Endodermal cell (in vitro differentiated cells): ENCODE data around the gene CFAP54. TPM values are rescaled to one million over a fixed set of nuclear protein-coding genes. Genes with fewer than 3 reads are reported as not detected.

Source experiments
- DNase-seq: peaks from one replicate; pipeline ENCODE4 v3.0.0-alpha.2; 2017
- H3K27ac ChIP-seq: 2 replicates; pipeline ENCODE4 v1.5.1; 2013; ENCODE audit warnings: mild to moderate bottlenecking, low read depth, low read length, moderate library complexity
- H3K27me3 ChIP-seq: 2 replicates; pipeline ENCODE4 v1.6.1; 2013; ENCODE audit warnings: mild to moderate bottlenecking, low read length, moderate library complexity; ENCODE audit not compliant: insufficient read depth, control insufficient read depth, poor library complexity, severe bottlenecking
- H3K36me3 ChIP-seq: 2 replicates; pipeline ENCODE4 v1.7.0; 2013; ENCODE audit warnings: mild to moderate bottlenecking, low read length, moderate library complexity; ENCODE audit not compliant: control insufficient read depth, insufficient read depth
- H3K4me1 ChIP-seq: one replicate; pipeline ENCODE4 v1.7.0; 2013; ENCODE audit warnings: low read length; ENCODE audit not compliant: control insufficient read depth, insufficient read depth
- H3K4me3 ChIP-seq: 2 replicates; pipeline ENCODE4 v1.5.1; 2013; ENCODE audit warnings: mild to moderate bottlenecking, low read length, moderate library complexity
- H3K9ac ChIP-seq: 2 replicates; pipeline ENCODE4 v1.6.1; 2013; ENCODE audit warnings: mild to moderate bottlenecking, low read length, moderate library complexity; ENCODE audit not compliant: poor library complexity, severe bottlenecking; ENCODE audit errors: extremely low read depth
- H3K9me3 ChIP-seq: 2 replicates; pipeline ENCODE4 v1.6.1; 2013; ENCODE audit warnings: mild to moderate bottlenecking, low read length, moderate library complexity; ENCODE audit not compliant: control insufficient read depth
- H3K27ac Mint-ChIP-seq: 2 replicates; pipeline ENCODE4 v1.8.0; 2020; ENCODE audit warnings: mixed read lengths
- H3K27me3 Mint-ChIP-seq: 2 replicates; pipeline ENCODE4 v1.8.0; 2021; ENCODE audit warnings: mild to moderate bottlenecking, mixed read lengths; ENCODE audit not compliant: insufficient read depth
- H3K36me3 Mint-ChIP-seq: 2 replicates; pipeline ENCODE4 v1.8.0; 2020; ENCODE audit warnings: low read depth, mixed read lengths
- H3K4me1 Mint-ChIP-seq: 2 replicates; pipeline ENCODE4 v1.8.0; 2020; ENCODE audit warnings: mixed read lengths
- H3K4me3 Mint-ChIP-seq: 2 replicates; pipeline ENCODE4 v1.8.0; 2020; ENCODE audit warnings: mild to moderate bottlenecking, moderate library complexity, mixed read lengths
- H3K9me3 Mint-ChIP-seq: 2 replicates; pipeline ENCODE4 v1.8.0; 2020; ENCODE audit warnings: mild to moderate bottlenecking, mixed read lengths
- WGBS, 2 experiments: methylation state at CpG; one replicate each; pipeline versions ENCODE4 v1.1.5 to v1.1.7; 2013; ENCODE audit warnings: missing lambda C conversion rate in 2 of 2, mixed read lengths in 1 of 2; ENCODE audit not compliant: insufficient coverage in 1 of 2, insufficient read length in 1 of 2; 5-methylcytosine and 5-hydroxymethylcytosine counted together
- total RNA-seq, 2 donors: library from RNA; stranded (reverse); fragmentation: NEBNext Ultra II Directional in 1 of 2; extraction: Animal tissue kit (Norgen Biotek cat#: 25700) in 1 of 2; gene quantifications; 2 replicates in 1 of 2; 3 replicates in 1 of 2; pipeline ENCODE4 v1.2.1, GENCODE V29; 2021
- TF ChIP-seq, protein P1 (sequence below): fragments of 200-600 bp; sonication (generic); conservative IDR thresholded peaks from 2 replicates; pipeline ENCODE4 v1.5.0; 2021; ENCODE audit warnings: antibody characterized with exemption, mild to moderate bottlenecking

CFAP54 gene
- total RNA-seq, 2 donors from 2014 or later = 1.5 to 1.7 TPM

DNA sequence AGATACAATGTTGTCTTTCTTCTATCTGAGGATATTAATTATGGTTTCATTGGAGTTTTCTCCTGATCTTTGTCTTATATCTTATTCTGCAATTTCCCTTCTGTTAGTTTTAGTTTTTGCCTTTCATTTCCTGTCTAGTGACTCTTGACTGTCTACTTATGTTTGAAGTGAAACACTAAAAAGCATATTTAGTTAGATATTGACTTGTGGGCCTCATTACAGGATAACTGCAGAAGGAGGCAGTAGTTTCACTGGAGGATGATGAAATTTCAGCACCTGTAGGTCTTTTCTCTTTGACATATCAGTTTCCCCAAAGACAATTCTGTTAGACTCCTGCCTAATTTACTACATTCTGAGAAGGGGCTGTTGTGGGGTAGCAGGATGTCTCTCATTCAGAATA, 320.1 kb downstream of the CFAP54 start:
- no peaks in the 10 kb centered on the region for H3K27me3 ChIP-seq
- no peaks in the 10 kb centered on the region for H3K27me3 Mint-ChIP-seq
- H3K4me3 Mint-ChIP-seq = no peak overlapping the region
- H3K27ac ChIP-seq = no peak overlapping the region
- no peak overlapping the region for H3K27ac Mint-ChIP-seq
- H3K9me3 Mint-ChIP-seq = peaks cover 3% of the 10 kb centered on the region
- H3K36me3 Mint-ChIP-seq = no peaks in the 10 kb centered on the region
- H3K9me3 ChIP-seq = peaks cover 8% of the 10 kb centered on the region
- no peak for DNase-seq
- peaks cover 7% of the 10 kb centered on the region for H3K4me1 Mint-ChIP-seq
- no peak overlapping the region for H3K4me3 ChIP-seq
- TF ChIP-seq, protein P1, sequence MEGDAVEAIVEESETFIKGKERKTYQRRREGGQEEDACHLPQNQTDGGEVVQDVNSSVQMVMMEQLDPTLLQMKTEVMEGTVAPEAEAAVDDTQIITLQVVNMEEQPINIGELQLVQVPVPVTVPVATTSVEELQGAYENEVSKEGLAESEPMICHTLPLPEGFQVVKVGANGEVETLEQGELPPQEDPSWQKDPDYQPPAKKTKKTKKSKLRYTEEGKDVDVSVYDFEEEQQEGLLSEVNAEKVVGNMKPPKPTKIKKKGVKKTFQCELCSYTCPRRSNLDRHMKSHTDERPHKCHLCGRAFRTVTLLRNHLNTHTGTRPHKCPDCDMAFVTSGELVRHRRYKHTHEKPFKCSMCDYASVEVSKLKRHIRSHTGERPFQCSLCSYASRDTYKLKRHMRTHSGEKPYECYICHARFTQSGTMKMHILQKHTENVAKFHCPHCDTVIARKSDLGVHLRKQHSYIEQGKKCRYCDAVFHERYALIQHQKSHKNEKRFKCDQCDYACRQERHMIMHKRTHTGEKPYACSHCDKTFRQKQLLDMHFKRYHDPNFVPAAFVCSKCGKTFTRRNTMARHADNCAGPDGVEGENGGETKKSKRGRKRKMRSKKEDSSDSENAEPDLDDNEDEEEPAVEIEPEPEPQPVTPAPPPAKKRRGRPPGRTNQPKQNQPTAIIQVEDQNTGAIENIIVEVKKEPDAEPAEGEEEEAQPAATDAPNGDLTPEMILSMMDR = no peak
- H3K4me1 ChIP-seq = peaks cover 7% of the 10 kb centered on the region
- no peak overlapping the region for H3K9ac ChIP-seq
- no peaks in the 10 kb centered on the region for H3K36me3 ChIP-seq

DNA sequence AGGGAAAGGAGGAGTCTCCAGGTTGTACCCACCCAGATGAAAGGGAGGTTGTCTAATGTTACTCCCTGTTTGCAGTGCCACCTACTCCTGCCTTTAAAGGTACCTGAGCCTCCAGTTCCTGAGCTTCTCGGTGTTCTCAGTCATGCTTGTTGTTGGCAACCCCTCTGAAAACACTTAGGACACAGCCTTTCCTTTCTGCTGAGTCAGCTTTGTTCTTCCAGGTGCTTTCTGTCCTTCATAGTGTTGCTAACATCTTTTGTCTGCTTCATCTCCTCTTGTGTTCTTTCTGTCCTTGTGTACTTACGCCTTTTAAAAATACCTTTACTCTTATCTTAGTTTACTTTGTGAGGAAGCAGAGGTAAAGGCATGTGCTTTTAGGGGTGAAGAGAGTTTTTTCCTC, 320.7 kb downstream of the CFAP54 start:
- no peaks in the 10 kb centered on the region for H3K36me3 ChIP-seq
- TF ChIP-seq, protein P1 = no peak
- no peaks in the 10 kb centered on the region for H3K9me3 Mint-ChIP-seq
- H3K4me3 ChIP-seq = no peak overlapping the region
- H3K27ac Mint-ChIP-seq = no peak overlapping the region
- no peak for DNase-seq
- no peak overlapping the region for H3K9ac ChIP-seq
- no peaks in the 10 kb centered on the region for H3K36me3 Mint-ChIP-seq
- peaks cover 7% of the 10 kb centered on the region for H3K4me1 ChIP-seq
- peaks cover 3% of the 10 kb centered on the region for H3K9me3 ChIP-seq
- H3K27ac ChIP-seq = no peak overlapping the region
- no peaks in the 10 kb centered on the region for H3K27me3 ChIP-seq
- H3K4me3 Mint-ChIP-seq = no peak overlapping the region
- peaks cover 7% of the 10 kb centered on the region for H3K4me1 Mint-ChIP-seq
- H3K27me3 Mint-ChIP-seq = no peaks in the 10 kb centered on the region
- WGBS, 2 experiments = 80 to 91% methylated on average over 1 to 2 of the region's 2 CpGs

DNA sequence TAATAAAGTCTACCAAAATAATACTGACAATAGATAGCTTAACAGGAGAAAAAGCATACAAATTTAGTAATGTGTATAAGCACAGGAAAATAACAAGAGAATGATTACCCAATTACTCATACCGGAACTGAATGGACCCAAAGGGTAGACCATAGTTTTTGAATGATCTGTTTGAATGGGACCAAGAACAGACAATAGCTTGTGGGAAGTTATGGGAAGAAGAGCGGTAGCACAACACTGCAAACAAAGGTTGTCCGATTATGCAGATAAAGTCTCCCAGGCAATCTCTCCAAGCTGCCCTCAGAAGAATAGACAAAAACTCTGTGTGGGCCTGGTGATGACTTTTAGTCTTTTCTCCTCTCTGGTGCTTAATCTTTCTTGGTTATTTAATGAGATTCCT, 321.1 kb downstream of the CFAP54 start:
- no peak overlapping the region for H3K4me3 ChIP-seq
- peaks cover 7% of the 10 kb centered on the region for H3K4me1 ChIP-seq
- Mint-ChIP-seq H3K27ac (no peak overlapping the region), H3K4me1 (peaks cover 7% of the 10 kb centered on the region), H3K27me3 (no peaks in the 10 kb centered on the region), H3K36me3 (no peaks in the 10 kb centered on the region), H3K9me3 (no peaks in the 10 kb centered on the region), H3K4me3 (no peak overlapping the region)
- no peaks in the 10 kb centered on the region for H3K36me3 ChIP-seq
- TF ChIP-seq, protein P1 = no peak
- H3K27me3 ChIP-seq = no peaks in the 10 kb centered on the region
- H3K9ac ChIP-seq = no peak overlapping the region
- no peaks in the 10 kb centered on the region for H3K9me3 ChIP-seq
- no peak for DNase-seq
- H3K27ac ChIP-seq = no peak overlapping the region
- WGBS, 2 experiments = 94% methylated on average over 3 of the region's 3 CpGs; no CpG with 5 or more reads in 1 of the 2 experiments
